Naive thymus-derived CD8-positive, alpha-beta T cell (primary cell): ENCODE measurements around the gene ZNF710. TPM values are rescaled to one million over a fixed set of nuclear protein-coding genes. Genes with fewer than 3 reads are reported as not detected.
"Not testable (repeated sequence)": the region's sequence is repeated elsewhere in the genome, so short reads cannot be mapped to it uniquely, and the experiment has no call there.

Experiments used
- ATAC-seq, 2 donors: fragments of 150-1000 bp; cut with Tn5 transposase in 1 of 2; sonication (Bioruptor Pico), chemical (Tn5 transposase) in 1 of 2; 1 replicate in 1 of 2; 2 replicates in 1 of 2; pipeline ENCODE4 v1.10.0; 2021; ENCODE audit warnings: mild to moderate bottlenecking in 2 of 2, moderate library complexity in 2 of 2
- POLR2A ChIA-PET: fragments of 350-600 bp; sonication (Branson Sonifier 250); formaldehyde crosslinking; loops from one replicate; lab custom pipeline; 2021; ENCODE audit warnings: antibody characterized with exemption; lab: Charles Lee
- DNase-seq, 10 donors: peaks; one replicate each; pipeline versions ENCODE4 v3.0.0 to v3.0.0-alpha.2; 2020 to 2022
- H3K27ac Mint-ChIP-seq, 10 donors: one replicate each; pipeline ENCODE4 v1.8.0; 2020 to 2022; ENCODE audit warnings: mild to moderate bottlenecking in 10 of 10, mixed read lengths in 10 of 10, moderate library complexity in 4 of 10, inconsistent platforms in 1 of 10
- H3K27me3 Mint-ChIP-seq, 5 donors: one replicate each; pipeline ENCODE4 v1.8.0; 2021 to 2022; ENCODE audit warnings: mixed read lengths in 5 of 5
- H3K36me3 Mint-ChIP-seq, 3 donors: one replicate each; pipeline ENCODE4 v1.8.0; 2020 to 2022; ENCODE audit warnings: mixed read lengths in 3 of 3, mild to moderate bottlenecking in 2 of 3, inconsistent platforms in 1 of 3
- H3K4me1 Mint-ChIP-seq, 4 donors: one replicate each; pipeline ENCODE4 v1.8.0; 2021 to 2022; ENCODE audit warnings: mixed read lengths in 4 of 4
- H3K4me3 Mint-ChIP-seq, 10 donors: one replicate each; pipeline ENCODE4 v1.8.0; 2020 to 2022; ENCODE audit warnings: mild to moderate bottlenecking in 10 of 10, mixed read lengths in 10 of 10, moderate library complexity in 6 of 10, inconsistent platforms in 1 of 10
- H3K9me3 Mint-ChIP-seq, 9 donors: one replicate each; pipeline ENCODE4 v1.8.0; 2020 to 2022; ENCODE audit warnings: mixed read lengths in 9 of 9, mild to moderate bottlenecking in 3 of 9, inconsistent platforms in 1 of 9, moderate library complexity in 1 of 9
- polyA plus RNA-seq, 3 donors: library from polyadenylated mRNA; unstranded; fragments of 300-500 nt; fragmentation: Illumina TruSeq; gene quantifications; one replicate each; pipeline ENCODE4 v1.2.3, GENCODE V29; 2021
- total RNA-seq, 8 experiments: library from RNA in 2 of 8; stranded (reverse) in 2 of 8; gene quantifications; one replicate each; pipeline ENCODE4 v1.2.3 and lab custom pipeline; 2021 to 2026

ZNF710 gene
- total and polyA plus RNA-seq, 5 experiments from 2014 or later, result 0.23 to 14.5 (median 1.8) TPM

DNA sequence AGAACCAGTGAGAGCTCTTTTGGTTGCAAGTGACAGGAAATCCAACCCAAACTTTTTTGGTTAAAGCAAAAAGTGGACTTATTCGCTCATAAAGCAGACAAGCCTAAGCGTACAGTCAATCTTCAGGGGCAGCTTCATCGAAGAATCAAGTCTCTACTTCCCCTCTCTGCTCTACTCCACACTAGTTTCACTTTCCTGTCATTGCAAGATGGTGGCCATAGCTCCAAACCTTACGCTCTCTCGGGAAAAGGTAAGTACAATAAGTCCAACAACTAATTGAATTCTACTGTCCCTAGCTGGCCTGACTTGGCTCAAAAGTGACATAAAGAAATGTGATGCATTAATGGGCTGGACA, 24.9 kb upstream of the ZNF710 start:
- DNase-seq (no peak), ATAC-seq (no peak)
- no peaks in the 10 kb centered on the region for H3K36me3 Mint-ChIP-seq
- H3K4me1 Mint-ChIP-seq, result peaks cover 0 to 21% (median 0%) of the 10 kb centered on the region in 4 donors
- H3K4me3 Mint-ChIP-seq, result no peak overlapping the region
- POLR2A ChIA-PET, result no interaction called here
- peaks cover 0 to 3% (median 0%) of the 10 kb centered on the region in 5 donors for H3K27me3 Mint-ChIP-seq
- peaks cover 0 to 6% (median 0%) of the 10 kb centered on the region in 9 donors for H3K9me3 Mint-ChIP-seq
- no peak overlapping the region for H3K27ac Mint-ChIP-seq

GRCh38 chr15:89977836-89978235, 23.3 kb upstream of the ZNF710 start:
- H3K9me3 Mint-ChIP-seq, DNase-seq, H3K27me3 Mint-ChIP-seq, H3K4me3 Mint-ChIP-seq, H3K36me3 Mint-ChIP-seq, H3K27ac Mint-ChIP-seq, ATAC-seq, POLR2A ChIA-PET: not testable (repeated sequence)
- peaks cover 0 to 18% (median 0%) of the 10 kb centered on the region in 4 donors for H3K4me1 Mint-ChIP-seq

- H3K27me3 Mint-ChIP-seq, result peaks cover 0 to 3% (median 0%) of the 10 kb centered on the region in 5 donors
- H3K4me1 Mint-ChIP-seq, result peaks cover 0 to 16% (median 0%) of the 10 kb centered on the region in 4 donors
- peaks cover 0 to 9% (median under 1%) of the 10 kb centered on the region in 9 donors for H3K9me3 Mint-ChIP-seq
- peak overlapping the region in 1 of 10 donors; percentile 38 for H3K27ac Mint-ChIP-seq
- POLR2A ChIA-PET, result interaction anchor here (0.6 kb wide), 1 partner anchor 80 kb away, joined by 6 read pairs; no protein-coding TSS in a partner anchor
- no peak overlapping the region for H3K4me3 Mint-ChIP-seq
- DNase-seq (no peak), ATAC-seq (no peak)
- peaks cover 0 to under 1% (median 0%) of the 10 kb centered on the region in 3 donors for H3K36me3 Mint-ChIP-seq
Measured at GRCh38 chr15:89978914-89979313, 22.2 kb upstream of the ZNF710 start.

- DNase-seq, result no peak
- Mint-ChIP-seq H3K9me3 (peaks cover 0 to 24% (median 10%) of the 10 kb centered on the region in 9 donors), H3K4me1 (peaks cover 0 to 6% (median 0%) of the 10 kb centered on the region in 4 donors), H3K4me3 (no peak overlapping the region), H3K27me3 (peaks cover 0 to 3% (median 0%) of the 10 kb centered on the region in 5 donors), H3K27ac (no peak overlapping the region), H3K36me3 (peaks cover 0 to 10% (median 0%) of the 10 kb centered on the region in 3 donors)
- no peak for ATAC-seq
- POLR2A ChIA-PET, result no interaction called here
Measured at GRCh38 chr15:89980896-89981295, 20.2 kb upstream of the ZNF710 start.

- no peak overlapping the region for H3K4me3 Mint-ChIP-seq
- ATAC-seq (no peak), DNase-seq (no peak)
- no peak overlapping the region for H3K27ac Mint-ChIP-seq
- H3K27me3 Mint-ChIP-seq, result peaks cover 0 to 3% (median 0%) of the 10 kb centered on the region in 5 donors
- H3K36me3 Mint-ChIP-seq, result peaks cover 0 to 10% (median 0%) of the 10 kb centered on the region in 3 donors
- no peaks in the 10 kb centered on the region for H3K4me1 Mint-ChIP-seq
- H3K9me3 Mint-ChIP-seq, result peaks cover 0 to 23% (median 10%) of the 10 kb centered on the region in 9 donors
- POLR2A ChIA-PET, result no interaction called here
Measured at GRCh38 chr15:89982315-89983055, 18.6 kb upstream of the ZNF710 start.

- ATAC-seq, result no peak
- H3K4me3 Mint-ChIP-seq, result no peak overlapping the region
- DNase-seq, result no peak
- H3K9me3 Mint-ChIP-seq, result peaks cover 0 to 20% (median 10%) of the 10 kb centered on the region in 9 donors
- peaks cover 0 to 10% (median 0%) of the 10 kb centered on the region in 3 donors for H3K36me3 Mint-ChIP-seq
- no peaks in the 10 kb centered on the region for H3K4me1 Mint-ChIP-seq
- POLR2A ChIA-PET, result no interaction called here
- H3K27me3 Mint-ChIP-seq, result peaks cover 0 to 3% (median 0%) of the 10 kb centered on the region in 5 donors
- H3K27ac Mint-ChIP-seq, result no peak overlapping the region
Measured at GRCh38 chr15:89984001-89984400, 17.1 kb upstream of the ZNF710 start.

- Mint-ChIP-seq H3K27me3 (peaks cover 0 to 3% (median 0%) of the 10 kb centered on the region in 5 donors), H3K9me3 (peaks cover 0 to 20% (median 10%) of the 10 kb centered on the region in 9 donors), H3K4me1 (no peaks in the 10 kb centered on the region), H3K36me3 (peaks cover 0 to 10% (median 0%) of the 10 kb centered on the region in 3 donors), H3K4me3 (no peak overlapping the region), H3K27ac (no peak overlapping the region)
- ATAC-seq, result no peak
- POLR2A ChIA-PET, result no interaction called here
- DNase-seq, result no peak
Measured at GRCh38 chr15:89984421-89985010, 16.6 kb upstream of the ZNF710 start.

DNA sequence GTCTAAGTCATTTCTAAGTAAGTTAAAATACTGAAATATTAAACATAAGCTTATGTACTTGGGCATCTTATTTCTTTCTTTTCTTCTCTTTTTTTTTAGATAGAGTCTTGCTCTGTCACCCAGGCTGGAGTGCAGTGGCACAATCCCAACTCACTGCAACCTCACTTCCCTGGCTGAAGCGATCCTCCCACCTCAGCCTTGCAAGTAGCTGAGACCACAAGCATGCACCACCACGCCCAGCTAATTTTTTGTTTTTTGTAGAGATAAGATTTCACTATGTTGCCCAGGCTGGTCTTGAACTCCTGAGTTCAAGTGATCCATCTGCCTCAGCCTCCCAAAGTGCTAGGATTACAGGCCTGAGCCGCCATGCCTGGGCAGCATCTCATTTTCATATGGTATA, 16.0 kb upstream of the ZNF710 start:
- H3K36me3 Mint-ChIP-seq, result peaks cover 0 to 10% (median 0%) of the 10 kb centered on the region in 3 donors
- H3K9me3 Mint-ChIP-seq, result peaks cover 0 to 20% (median 10%) of the 10 kb centered on the region in 9 donors
- no peak overlapping the region for H3K27ac Mint-ChIP-seq
- H3K4me1 Mint-ChIP-seq, result no peaks in the 10 kb centered on the region
- ATAC-seq (no peak), DNase-seq (no peak)
- H3K27me3 Mint-ChIP-seq, result peaks cover 0 to 3% (median 0%) of the 10 kb centered on the region in 5 donors
- no peak overlapping the region for H3K4me3 Mint-ChIP-seq
- POLR2A ChIA-PET, result no interaction called here

DNA sequence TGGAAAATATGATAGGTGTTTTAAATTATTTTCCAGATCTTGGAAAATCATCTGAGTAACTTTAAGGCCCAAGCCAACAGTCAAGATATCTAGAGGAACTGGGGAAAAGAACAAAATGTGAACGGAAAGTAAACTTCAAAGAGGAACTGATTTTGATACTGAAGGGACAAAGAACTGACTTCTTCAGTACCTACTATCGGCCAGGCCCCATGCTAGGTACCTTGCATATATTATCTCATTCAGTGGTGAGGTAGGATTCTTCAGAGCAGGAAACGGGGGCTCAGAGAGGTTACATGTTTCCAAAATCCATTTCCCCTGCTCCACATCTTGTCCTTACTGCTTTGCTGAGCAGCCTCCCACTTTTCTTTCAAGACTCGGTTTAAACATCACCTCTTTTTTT, 9.8 kb upstream of the ZNF710 start:
- Mint-ChIP-seq H3K36me3 (no peaks in the 10 kb centered on the region), H3K27ac (no peak overlapping the region), H3K27me3 (no peaks in the 10 kb centered on the region), H3K4me3 (no peak overlapping the region), H3K9me3 (peaks cover 0 to 2% (median 0%) of the 10 kb centered on the region in 9 donors), H3K4me1 (peaks cover 0 to 2% (median 0%) of the 10 kb centered on the region in 4 donors)
- POLR2A ChIA-PET, result no interaction called here
- DNase-seq (no peak), ATAC-seq (no peak)

DNA sequence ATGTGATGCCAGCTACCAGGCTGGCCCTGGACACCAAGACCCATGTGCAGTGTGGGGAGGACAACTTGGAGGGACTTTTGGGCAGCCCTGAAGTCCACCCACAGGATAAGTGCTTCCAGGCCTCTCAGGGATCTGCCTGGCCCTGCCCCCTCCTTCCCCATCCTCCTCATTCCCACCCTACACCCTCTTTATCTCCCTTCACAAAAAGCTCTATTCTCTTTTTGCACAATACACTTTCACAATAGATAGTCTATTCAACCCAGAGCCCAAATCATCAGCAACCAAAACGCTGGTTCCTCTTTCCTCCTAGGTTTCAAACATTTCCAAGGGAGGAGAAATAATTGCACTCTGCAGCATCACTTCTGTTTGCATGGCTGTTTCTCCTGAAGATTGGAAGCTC, 7.8 kb upstream of the ZNF710 start:
- Mint-ChIP-seq H3K9me3 (no peaks in the 10 kb centered on the region), H3K4me1 (peaks cover 0 to 2% (median 0%) of the 10 kb centered on the region in 4 donors), H3K36me3 (no peaks in the 10 kb centered on the region), H3K27me3 (no peaks in the 10 kb centered on the region), H3K27ac (peak overlapping the region in 1 of 10 donors; percentile 37), H3K4me3 (no peak overlapping the region)
- DNase-seq, result no peak
- POLR2A ChIA-PET, result no interaction called here
- no peak for ATAC-seq

GRCh38 chr15:89997079-89997478, 4.0 kb upstream of the ZNF710 start:
- Mint-ChIP-seq H3K27ac (peak overlapping the region in 3 of 10 donors; percentile 20 to 89 (median 65)), H3K27me3 (peaks cover 0 to 2% (median 0%) of the 10 kb centered on the region in 5 donors), H3K36me3 (peaks cover 0 to 5% (median 0%) of the 10 kb centered on the region in 3 donors), H3K4me1 (peaks cover 10 to 18% (median 12%) of the 10 kb centered on the region in 4 donors), H3K4me3 (no peak overlapping the region), H3K9me3 (no peaks in the 10 kb centered on the region)
- ATAC-seq, result no peak
- POLR2A ChIA-PET, result no interaction called here
- no peak for DNase-seq

DNA sequence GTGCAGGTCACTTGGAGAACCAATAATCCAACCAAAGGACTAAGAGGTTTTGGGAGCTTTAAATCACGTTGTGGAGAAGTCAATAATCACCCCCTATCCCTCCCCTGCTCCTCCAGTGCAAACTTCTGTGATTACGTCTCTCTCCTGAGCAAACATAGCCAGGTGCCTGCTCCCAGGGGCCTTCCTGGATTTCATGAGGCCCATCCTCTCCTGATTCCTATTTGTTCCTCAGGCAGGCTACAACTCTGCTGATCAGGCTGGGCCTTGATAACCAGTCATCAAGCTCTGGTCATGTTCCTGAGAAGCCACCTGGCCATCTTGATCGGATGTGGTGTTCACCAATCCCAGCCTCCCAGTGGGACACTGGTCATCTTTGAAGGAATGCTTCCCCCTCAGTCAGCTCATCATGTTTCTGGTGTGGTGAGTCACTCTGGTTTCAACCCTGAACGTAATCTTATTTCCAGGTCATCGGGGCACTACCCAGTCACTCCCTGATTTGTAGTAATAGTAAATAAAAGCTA, 2.9 kb upstream of the ZNF710 start:
- Mint-ChIP-seq H3K4me1 (peaks cover 13 to 24% (median 18%) of the 10 kb centered on the region in 4 donors), H3K36me3 (peaks cover 0 to 5% (median 0%) of the 10 kb centered on the region in 3 donors), H3K27ac (peak overlapping the region in 2 of 10 donors; percentile 67 to 71), H3K9me3 (no peaks in the 10 kb centered on the region), H3K4me3 (peak overlapping the region in 1 of 10 donors; percentile 1), H3K27me3 (peaks cover 0 to 2% (median 0%) of the 10 kb centered on the region in 5 donors)
- POLR2A ChIA-PET, result interaction anchor here (0.9 kb wide), 1 partner anchor 13 kb away, joined by 9 read pairs; no protein-coding TSS in a partner anchor
- DNase-seq, result no peak
- ATAC-seq, result no peak
